AML-193 (cell line): Measurements from ENCODE around the gene COL7A1.
"Not testable (repeated sequence)": the region's sequence is repeated elsewhere in the genome, so short reads cannot be mapped to it uniquely, and the experiment has no call there.

Experiments used
- DNase-seq, 2 experiments: peaks; one replicate each; lab custom pipeline; 2025; lab: John Stamatoyannopoulos, UW

Gene COL7A1

GRCh38 chr3:48563382-48563918, 31.7 kb downstream of the COL7A1 start, which contains the start of gene UCN2:
Gene UCN2, minus strand, starts transcription at chr3:48563781. Its CDS starts 657 bp downstream, at chr3:48563124.
- DNase-seq, result no peak

GRCh38 chr3:48562367-48563095, 32.6 kb downstream of the COL7A1 start:
- no peak for DNase-seq

- no peak for DNase-seq
Measured at GRCh38 chr3:48561045-48561736, 33.9 kb downstream of the COL7A1 start.

- no peak for DNase-seq
Measured at GRCh38 chr3:48560648-48561018, 34.5 kb downstream of the COL7A1 start.

GRCh38 chr3:48558493-48559134, 36.5 kb downstream of the COL7A1 start:
- peak; percentile 80 to 96 for DNase-seq

- DNase-seq, result peak; percentile 99
Measured at GRCh38 chr3:48556796-48557626, 38.1 kb downstream of the COL7A1 start, which contains the start of gene PFKFB4. Gene PFKFB4, minus strand, starts transcription at chr3:48556803. Its CDS starts 26 bp downstream, at chr3:48556777.

- DNase-seq, result no peak
Measured at GRCh38 chr3:48555949-48556795, 39.0 kb downstream of the COL7A1 start.

- no peak for DNase-seq
Measured at GRCh38 chr3:48555231-48555948, 39.7 kb downstream of the COL7A1 start.

GRCh38 chr3:48553886-48554845, 41.0 kb downstream of the COL7A1 start:
- DNase-seq, result no peak

GRCh38 chr3:48553361-48553760, 41.8 kb downstream of the COL7A1 start:
- no peak for DNase-seq

- DNase-seq, result no peak
Measured at GRCh38 chr3:48552111-48552951, 42.8 kb downstream of the COL7A1 start.

GRCh38 chr3:48551651-48552050, 43.5 kb downstream of the COL7A1 start:
- DNase-seq, result not testable (repeated sequence)

- DNase-seq, result peak; percentile 93
Measured at GRCh38 chr3:48548729-48549705, 46.1 kb downstream of the COL7A1 start.

GRCh38 chr3:48548126-48548525, 47.0 kb downstream of the COL7A1 start:
- no peak for DNase-seq

- DNase-seq, result peak in 1 of 2 experiments; percentile 10
Measured at GRCh38 chr3:48546203-48546829, 48.8 kb downstream of the COL7A1 start.

GRCh38 chr3:48544141-48544540, 51.0 kb downstream of the COL7A1 start:
- no peak for DNase-seq
